Measurements from ENCODE around the gene TOR1AIP2. TPM values are rescaled to one million over a fixed set of nuclear protein-coding genes. Genes with fewer than 3 reads are reported as not detected.

The TOR1AIP2 gene
- total RNA-seq, 1 donor = 92.3 TPM

DNA sequence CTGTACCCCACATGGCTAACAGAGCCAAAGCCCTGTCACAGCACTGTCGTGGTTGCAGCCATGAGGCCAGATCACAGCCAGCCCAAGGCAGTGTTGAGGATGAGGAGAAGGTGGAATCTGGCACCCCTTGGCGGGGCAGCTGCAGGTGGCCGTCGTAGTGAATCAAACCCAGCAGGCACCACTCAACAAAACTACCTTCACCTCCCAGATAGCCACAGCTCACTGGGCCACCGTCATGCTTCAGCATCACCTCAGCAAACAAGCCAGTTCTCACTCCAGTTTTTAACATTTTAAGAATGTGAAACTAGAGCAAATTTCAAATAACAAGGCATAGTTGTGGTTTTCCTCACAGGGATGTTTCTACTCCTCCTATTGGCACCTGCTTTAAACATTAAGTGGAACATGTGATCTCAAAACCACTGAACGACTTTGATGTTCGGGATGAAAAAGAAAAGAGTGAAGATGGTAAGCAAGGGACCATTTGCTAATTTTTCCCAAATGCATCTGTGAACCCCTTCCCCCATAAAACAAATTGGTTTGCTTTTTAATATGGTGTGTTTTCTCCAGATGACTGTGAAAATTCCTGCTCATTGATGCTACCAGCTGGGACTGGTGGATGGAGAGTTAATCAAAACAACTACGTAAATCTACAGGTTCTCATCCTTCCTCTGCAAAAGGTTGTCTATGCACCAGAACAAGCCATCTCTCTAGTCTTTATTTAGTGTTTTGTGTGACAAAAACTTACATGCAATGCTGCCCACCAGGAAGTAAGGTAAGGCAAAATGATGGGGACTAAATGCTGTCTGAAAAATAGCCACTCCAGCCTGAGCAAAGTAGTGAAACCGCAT is 45.5 kb downstream of the TOR1AIP2 start:
- no peaks in the 10 kb centered on the region for H3K4me1 ChIP-seq (ENCODE audit: insufficient read depth, low read length)
- H3K79me2 ChIP-seq (ENCODE audit: insufficient read depth, low read length) = no peaks in the 10 kb centered on the region
- peaks cover 6% of the 10 kb centered on the region for H3K27me3 ChIP-seq (ENCODE audit: insufficient read depth, low read length)
- no peak overlapping the region for H3K4me2 ChIP-seq (ENCODE audit: insufficient read depth, low read length)
- no peaks in the 10 kb centered on the region for H3K36me3 ChIP-seq (ENCODE audit: insufficient read depth, low read length)
- H3K27ac ChIP-seq (ENCODE audit: low read depth, low read length) = no peak overlapping the region
- TF ChIP-seq, protein P1, sequence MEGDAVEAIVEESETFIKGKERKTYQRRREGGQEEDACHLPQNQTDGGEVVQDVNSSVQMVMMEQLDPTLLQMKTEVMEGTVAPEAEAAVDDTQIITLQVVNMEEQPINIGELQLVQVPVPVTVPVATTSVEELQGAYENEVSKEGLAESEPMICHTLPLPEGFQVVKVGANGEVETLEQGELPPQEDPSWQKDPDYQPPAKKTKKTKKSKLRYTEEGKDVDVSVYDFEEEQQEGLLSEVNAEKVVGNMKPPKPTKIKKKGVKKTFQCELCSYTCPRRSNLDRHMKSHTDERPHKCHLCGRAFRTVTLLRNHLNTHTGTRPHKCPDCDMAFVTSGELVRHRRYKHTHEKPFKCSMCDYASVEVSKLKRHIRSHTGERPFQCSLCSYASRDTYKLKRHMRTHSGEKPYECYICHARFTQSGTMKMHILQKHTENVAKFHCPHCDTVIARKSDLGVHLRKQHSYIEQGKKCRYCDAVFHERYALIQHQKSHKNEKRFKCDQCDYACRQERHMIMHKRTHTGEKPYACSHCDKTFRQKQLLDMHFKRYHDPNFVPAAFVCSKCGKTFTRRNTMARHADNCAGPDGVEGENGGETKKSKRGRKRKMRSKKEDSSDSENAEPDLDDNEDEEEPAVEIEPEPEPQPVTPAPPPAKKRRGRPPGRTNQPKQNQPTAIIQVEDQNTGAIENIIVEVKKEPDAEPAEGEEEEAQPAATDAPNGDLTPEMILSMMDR (IDR thresholded peaks at IDR 0.05; ENCODE audit: extremely low read depth, low read depth, low read length) = no peak
- H3K9me3 ChIP-seq (ENCODE audit: low read depth, low read length) = no peaks in the 10 kb centered on the region
- H2AFZ ChIP-seq (ENCODE audit: low read length) = no peak overlapping the region
- DNase-seq (ENCODE audit: insufficient read length, low spot score, missing footprints) = no peak
- no peaks in the 10 kb centered on the region for H4K20me1 ChIP-seq (ENCODE audit: insufficient read depth, low read length)
- no peak overlapping the region for H3K4me3 ChIP-seq (ENCODE audit: insufficient read depth, low read length)

- no peak for DNase-seq (ENCODE audit: insufficient read length, low spot score, missing footprints)
- no peaks in the 10 kb centered on the region for H3K79me2 ChIP-seq (ENCODE audit: insufficient read depth, low read length)
- no peaks in the 10 kb centered on the region for H3K9me3 ChIP-seq (ENCODE audit: low read depth, low read length)
- no peak overlapping the region for H3K4me2 ChIP-seq (ENCODE audit: insufficient read depth, low read length)
- no peaks in the 10 kb centered on the region for H4K20me1 ChIP-seq (ENCODE audit: insufficient read depth, low read length)
- TF ChIP-seq, protein P1 (IDR thresholded peaks at IDR 0.05; ENCODE audit: extremely low read depth, low read depth, low read length) = no peak
- H3K27me3 ChIP-seq (ENCODE audit: insufficient read depth, low read length) = peaks cover 6% of the 10 kb centered on the region
- H3K27ac ChIP-seq (ENCODE audit: low read depth, low read length) = no peak overlapping the region
- H2AFZ ChIP-seq (ENCODE audit: low read length) = no peak overlapping the region
- no peaks in the 10 kb centered on the region for H3K36me3 ChIP-seq (ENCODE audit: insufficient read depth, low read length)
- no peak overlapping the region for H3K4me3 ChIP-seq (ENCODE audit: insufficient read depth, low read length)
- no peaks in the 10 kb centered on the region for H3K4me1 ChIP-seq (ENCODE audit: insufficient read depth, low read length)
Measured at GRCh38 chr1:179831225-179831624, 46.4 kb downstream of the TOR1AIP2 start.

GRCh38 chr1:179828554-179829110 is 49.0 kb downstream of the TOR1AIP2 start:
- H3K27me3 ChIP-seq (ENCODE audit: insufficient read depth, low read length) = peaks cover 8% of the 10 kb centered on the region
- H3K9me3 ChIP-seq (ENCODE audit: low read depth, low read length) = no peaks in the 10 kb centered on the region
- H3K4me3 ChIP-seq (ENCODE audit: insufficient read depth, low read length) = no peak overlapping the region
- H4K20me1 ChIP-seq (ENCODE audit: insufficient read depth, low read length) = no peaks in the 10 kb centered on the region
- no peak overlapping the region for H3K4me2 ChIP-seq (ENCODE audit: insufficient read depth, low read length)
- no peaks in the 10 kb centered on the region for H3K36me3 ChIP-seq (ENCODE audit: insufficient read depth, low read length)
- no peaks in the 10 kb centered on the region for H3K79me2 ChIP-seq (ENCODE audit: insufficient read depth, low read length)
- H2AFZ ChIP-seq (ENCODE audit: low read length) = no peak overlapping the region
- DNase-seq (ENCODE audit: insufficient read length, low spot score, missing footprints) = no peak
- no peaks in the 10 kb centered on the region for H3K4me1 ChIP-seq (ENCODE audit: insufficient read depth, low read length)
- H3K27ac ChIP-seq (ENCODE audit: low read depth, low read length) = no peak overlapping the region
- TF ChIP-seq, protein P1 (IDR thresholded peaks at IDR 0.05; ENCODE audit: extremely low read depth, low read depth, low read length) = no peak

DNA sequence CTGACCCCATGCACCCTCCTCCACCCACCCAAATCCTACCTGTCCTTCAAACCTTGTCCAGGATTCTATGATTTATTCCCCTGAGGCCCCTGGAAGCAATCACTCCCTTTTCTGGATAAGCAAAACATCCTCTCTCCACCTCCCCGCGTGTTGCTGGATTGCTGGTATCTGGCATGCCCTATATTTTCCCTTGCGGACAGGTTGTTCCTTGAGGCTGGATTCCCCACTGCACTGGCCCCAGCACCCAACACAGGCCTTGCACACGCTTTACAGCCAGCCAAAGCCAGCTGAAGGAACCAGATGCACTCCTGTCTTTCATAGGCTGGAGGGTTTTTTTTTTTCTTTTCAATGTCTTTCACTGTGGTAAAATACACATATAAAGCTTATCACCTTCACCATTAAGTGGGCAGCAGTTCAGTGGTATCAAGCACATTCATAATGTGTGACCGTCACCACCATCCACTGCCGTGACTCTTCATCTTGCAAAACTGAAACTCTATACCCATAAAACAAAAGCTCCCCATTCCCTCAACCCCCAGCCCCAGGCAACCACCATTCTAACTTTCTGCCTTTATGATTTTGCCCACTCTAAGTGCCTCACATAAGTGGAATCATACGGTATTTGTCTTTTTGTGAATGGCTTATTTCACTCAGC is 50.9 kb downstream of the TOR1AIP2 start:
- H3K79me2 ChIP-seq (ENCODE audit: insufficient read depth, low read length) = no peaks in the 10 kb centered on the region
- H4K20me1 ChIP-seq (ENCODE audit: insufficient read depth, low read length) = no peaks in the 10 kb centered on the region
- TF ChIP-seq, protein P1 (IDR thresholded peaks at IDR 0.05; ENCODE audit: extremely low read depth, low read depth, low read length) = no peak
- no peak overlapping the region for H3K27ac ChIP-seq (ENCODE audit: low read depth, low read length)
- H2AFZ ChIP-seq (ENCODE audit: low read length) = no peak overlapping the region
- DNase-seq (ENCODE audit: insufficient read length, low spot score, missing footprints) = no peak
- H3K27me3 ChIP-seq (ENCODE audit: insufficient read depth, low read length) = peaks cover 8% of the 10 kb centered on the region
- H3K4me1 ChIP-seq (ENCODE audit: insufficient read depth, low read length) = no peaks in the 10 kb centered on the region
- H3K36me3 ChIP-seq (ENCODE audit: insufficient read depth, low read length) = no peaks in the 10 kb centered on the region
- H3K4me2 ChIP-seq (ENCODE audit: insufficient read depth, low read length) = no peak overlapping the region
- H3K4me3 ChIP-seq (ENCODE audit: insufficient read depth, low read length) = no peak overlapping the region
- H3K9me3 ChIP-seq (ENCODE audit: low read depth, low read length) = no peaks in the 10 kb centered on the region

Measured in osteoblast (primary cell).